H1 (cell line): ENCODE data around the gene TNIK. TPM values are rescaled to one million over a fixed set of nuclear protein-coding genes. Genes with fewer than 3 reads are reported as not detected.

Experiments
- EP300 ChIP-seq, 2 experiments: IDR thresholded peaks; 1 replicate in 1 of 2; 2 replicates in 1 of 2; pipeline ENCODE4 v1.6.1; 2011 to 2012; ENCODE audit warnings: low read depth in 2 of 2, low read length in 2 of 2, mild to moderate bottlenecking in 2 of 2, borderline replicate concordance in 1 of 2, inconsistent platforms in 1 of 2, moderate library complexity in 1 of 2
- HDAC2 ChIP-seq, 2 experiments: fragments of 300-600 bp in 1 of 2; sonication (generic) in 1 of 2; IDR thresholded peaks; 2 replicates each; pipeline ENCODE4 v1.6.1; 2011 to 2012; ENCODE audit warnings: low read depth in 2 of 2, low read length in 2 of 2, mild to moderate bottlenecking in 2 of 2, moderate library complexity in 2 of 2, borderline replicate concordance in 1 of 2, inconsistent platforms in 1 of 2
- JUND ChIP-seq: IDR thresholded peaks from 2 replicates; pipeline ENCODE4 v1.6.1; 2011; ENCODE audit warnings: mild to moderate bottlenecking, improper control_type of control experiment, low read length
- RFX5 ChIP-seq: IDR thresholded peaks from 2 replicates; pipeline ENCODE4 v1.6.1; 2011; ENCODE audit warnings: low read depth, low read length, improper control_type of control experiment, borderline replicate concordance
- SUZ12 ChIP-seq: fragments of 200-600 bp; sonication (generic); IDR thresholded peaks from 2 replicates; pipeline ENCODE4 v1.6.1; 2012; ENCODE audit warnings: mild to moderate bottlenecking, inconsistent platforms, low read length, moderate library complexity, mixed read lengths
- USF2 ChIP-seq: IDR thresholded peaks from 2 replicates; pipeline ENCODE4 v1.6.1; 2011; ENCODE audit warnings: low read length, improper control_type of control experiment
- polyA plus RNA-seq, 7 experiments: library from polyadenylated mRNA; depleted of rRNA in 3 of 7; stranded (reverse) in 5 of 7; unstranded in 2 of 7; fragments of >200 nt in 5 of 7; fragments of 200-250 nt in 2 of 7; gene quantifications; 1 replicate in 5 of 7; 2 replicates in 1 of 7; 4 replicates in 1 of 7; pipeline versions ENCODE4 v1.2.1 to v1.2.3, GENCODE V29; 2011 to 2013; ENCODE audit warnings: missing spikeins in 2 of 7, mixed read lengths in 2 of 7
- total RNA-seq: library from RNA; stranded (reverse); fragmentation: NEBNext Ultra II Directional; extraction: Animal tissue kit (Norgen Biotek cat#: 25700); gene quantifications from 2 replicates; pipeline ENCODE4 v1.2.1, GENCODE V29; 2021
- TF ChIP-seq, protein P1 (sequence below): fragments of 300-600 bp; sonication (generic); IDR thresholded peaks from 2 replicates; pipeline ENCODE4 v1.7.1; 2012; ENCODE audit warnings: low read length, moderate library complexity, mild to moderate bottlenecking, inconsistent platforms; ENCODE audit not compliant: insufficient replicate concordance

TNIK gene
- total and polyA plus RNA-seq, 2 of the 8 experiments (the other 6 are each of a cell fraction or from before 2014, with no cell fraction given) = 7.4 to 42.0 TPM

DNA sequence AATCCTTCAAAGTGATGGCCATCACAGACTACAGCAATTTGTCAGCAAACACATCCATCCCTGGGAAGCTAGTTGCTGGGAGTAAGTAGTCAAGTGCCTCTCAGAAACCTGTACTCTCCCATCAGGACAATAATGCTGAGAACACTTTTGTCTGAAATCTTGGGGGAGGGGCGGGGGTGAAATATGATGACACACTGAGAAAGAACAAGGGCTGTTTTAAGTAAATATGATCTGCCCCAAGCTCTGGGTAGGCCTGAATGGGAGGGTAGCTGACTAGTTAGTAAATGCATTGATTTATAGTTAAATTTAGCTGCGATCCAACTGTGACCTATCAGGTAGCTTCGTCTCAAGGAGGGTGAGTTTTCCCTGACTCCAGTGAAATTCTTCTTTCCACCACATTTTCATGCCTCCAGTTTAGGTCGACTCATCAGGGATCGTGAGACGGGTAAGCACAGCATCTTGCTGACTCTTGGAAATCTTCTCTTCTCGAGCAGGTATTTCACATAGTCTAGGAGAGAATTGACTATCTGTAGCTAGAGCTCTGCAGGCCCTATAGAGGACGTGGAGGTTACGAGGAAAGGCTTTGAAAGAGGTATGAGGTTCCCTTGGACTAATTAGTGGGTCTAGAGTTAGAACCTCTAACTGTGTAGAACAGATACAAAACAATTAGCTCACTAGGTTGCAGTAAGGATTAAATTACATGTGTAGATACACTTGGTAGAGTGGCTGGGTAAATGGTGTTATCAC, 220.3 kb downstream of the TNIK start (continued):
- TF ChIP-seq, protein P1, sequence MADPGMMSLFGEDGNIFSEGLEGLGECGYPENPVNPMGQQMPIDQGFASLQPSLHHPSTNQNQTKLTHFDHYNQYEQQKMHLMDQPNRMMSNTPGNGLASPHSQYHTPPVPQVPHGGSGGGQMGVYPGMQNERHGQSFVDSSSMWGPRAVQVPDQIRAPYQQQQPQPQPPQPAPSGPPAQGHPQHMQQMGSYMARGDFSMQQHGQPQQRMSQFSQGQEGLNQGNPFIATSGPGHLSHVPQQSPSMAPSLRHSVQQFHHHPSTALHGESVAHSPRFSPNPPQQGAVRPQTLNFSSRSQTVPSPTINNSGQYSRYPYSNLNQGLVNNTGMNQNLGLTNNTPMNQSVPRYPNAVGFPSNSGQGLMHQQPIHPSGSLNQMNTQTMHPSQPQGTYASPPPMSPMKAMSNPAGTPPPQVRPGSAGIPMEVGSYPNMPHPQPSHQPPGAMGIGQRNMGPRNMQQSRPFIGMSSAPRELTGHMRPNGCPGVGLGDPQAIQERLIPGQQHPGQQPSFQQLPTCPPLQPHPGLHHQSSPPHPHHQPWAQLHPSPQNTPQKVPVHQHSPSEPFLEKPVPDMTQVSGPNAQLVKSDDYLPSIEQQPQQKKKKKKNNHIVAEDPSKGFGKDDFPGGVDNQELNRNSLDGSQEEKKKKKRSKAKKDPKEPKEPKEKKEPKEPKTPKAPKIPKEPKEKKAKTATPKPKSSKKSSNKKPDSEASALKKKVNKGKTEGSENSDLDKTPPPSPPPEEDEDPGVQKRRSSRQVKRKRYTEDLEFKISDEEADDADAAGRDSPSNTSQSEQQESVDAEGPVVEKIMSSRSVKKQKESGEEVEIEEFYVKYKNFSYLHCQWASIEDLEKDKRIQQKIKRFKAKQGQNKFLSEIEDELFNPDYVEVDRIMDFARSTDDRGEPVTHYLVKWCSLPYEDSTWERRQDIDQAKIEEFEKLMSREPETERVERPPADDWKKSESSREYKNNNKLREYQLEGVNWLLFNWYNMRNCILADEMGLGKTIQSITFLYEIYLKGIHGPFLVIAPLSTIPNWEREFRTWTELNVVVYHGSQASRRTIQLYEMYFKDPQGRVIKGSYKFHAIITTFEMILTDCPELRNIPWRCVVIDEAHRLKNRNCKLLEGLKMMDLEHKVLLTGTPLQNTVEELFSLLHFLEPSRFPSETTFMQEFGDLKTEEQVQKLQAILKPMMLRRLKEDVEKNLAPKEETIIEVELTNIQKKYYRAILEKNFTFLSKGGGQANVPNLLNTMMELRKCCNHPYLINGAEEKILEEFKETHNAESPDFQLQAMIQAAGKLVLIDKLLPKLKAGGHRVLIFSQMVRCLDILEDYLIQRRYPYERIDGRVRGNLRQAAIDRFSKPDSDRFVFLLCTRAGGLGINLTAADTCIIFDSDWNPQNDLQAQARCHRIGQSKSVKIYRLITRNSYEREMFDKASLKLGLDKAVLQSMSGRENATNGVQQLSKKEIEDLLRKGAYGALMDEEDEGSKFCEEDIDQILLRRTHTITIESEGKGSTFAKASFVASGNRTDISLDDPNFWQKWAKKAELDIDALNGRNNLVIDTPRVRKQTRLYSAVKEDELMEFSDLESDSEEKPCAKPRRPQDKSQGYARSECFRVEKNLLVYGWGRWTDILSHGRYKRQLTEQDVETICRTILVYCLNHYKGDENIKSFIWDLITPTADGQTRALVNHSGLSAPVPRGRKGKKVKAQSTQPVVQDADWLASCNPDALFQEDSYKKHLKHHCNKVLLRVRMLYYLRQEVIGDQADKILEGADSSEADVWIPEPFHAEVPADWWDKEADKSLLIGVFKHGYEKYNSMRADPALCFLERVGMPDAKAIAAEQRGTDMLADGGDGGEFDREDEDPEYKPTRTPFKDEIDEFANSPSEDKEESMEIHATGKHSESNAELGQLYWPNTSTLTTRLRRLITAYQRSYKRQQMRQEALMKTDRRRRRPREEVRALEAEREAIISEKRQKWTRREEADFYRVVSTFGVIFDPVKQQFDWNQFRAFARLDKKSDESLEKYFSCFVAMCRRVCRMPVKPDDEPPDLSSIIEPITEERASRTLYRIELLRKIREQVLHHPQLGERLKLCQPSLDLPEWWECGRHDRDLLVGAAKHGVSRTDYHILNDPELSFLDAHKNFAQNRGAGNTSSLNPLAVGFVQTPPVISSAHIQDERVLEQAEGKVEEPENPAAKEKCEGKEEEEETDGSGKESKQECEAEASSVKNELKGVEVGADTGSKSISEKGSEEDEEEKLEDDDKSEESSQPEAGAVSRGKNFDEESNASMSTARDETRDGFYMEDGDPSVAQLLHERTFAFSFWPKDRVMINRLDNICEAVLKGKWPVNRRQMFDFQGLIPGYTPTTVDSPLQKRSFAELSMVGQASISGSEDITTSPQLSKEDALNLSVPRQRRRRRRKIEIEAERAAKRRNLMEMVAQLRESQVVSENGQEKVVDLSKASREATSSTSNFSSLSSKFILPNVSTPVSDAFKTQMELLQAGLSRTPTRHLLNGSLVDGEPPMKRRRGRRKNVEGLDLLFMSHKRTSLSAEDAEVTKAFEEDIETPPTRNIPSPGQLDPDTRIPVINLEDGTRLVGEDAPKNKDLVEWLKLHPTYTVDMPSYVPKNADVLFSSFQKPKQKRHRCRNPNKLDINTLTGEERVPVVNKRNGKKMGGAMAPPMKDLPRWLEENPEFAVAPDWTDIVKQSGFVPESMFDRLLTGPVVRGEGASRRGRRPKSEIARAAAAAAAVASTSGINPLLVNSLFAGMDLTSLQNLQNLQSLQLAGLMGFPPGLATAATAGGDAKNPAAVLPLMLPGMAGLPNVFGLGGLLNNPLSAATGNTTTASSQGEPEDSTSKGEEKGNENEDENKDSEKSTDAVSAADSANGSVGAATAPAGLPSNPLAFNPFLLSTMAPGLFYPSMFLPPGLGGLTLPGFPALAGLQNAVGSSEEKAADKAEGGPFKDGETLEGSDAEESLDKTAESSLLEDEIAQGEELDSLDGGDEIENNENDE = no peak
- TF ChIP-seq SUZ12 (no peak), RFX5 (no peak), HDAC2 (IDR thresholded peaks at IDR 0.05; ENCODE audit: borderline replicate concordance in 1 of 2, low read depth in 2 of 2, low read length in 2 of 2) (no peak), USF2 (no peak), JUND (no peak), EP300 (IDR thresholded peaks at IDR 0.05; ENCODE audit: borderline replicate concordance in 1 of 2, low read depth in 2 of 2, low read length in 2 of 2) (no peak)
